ENCODE measurements around the gene TXNDC11.

The TXNDC11 gene

DNA sequence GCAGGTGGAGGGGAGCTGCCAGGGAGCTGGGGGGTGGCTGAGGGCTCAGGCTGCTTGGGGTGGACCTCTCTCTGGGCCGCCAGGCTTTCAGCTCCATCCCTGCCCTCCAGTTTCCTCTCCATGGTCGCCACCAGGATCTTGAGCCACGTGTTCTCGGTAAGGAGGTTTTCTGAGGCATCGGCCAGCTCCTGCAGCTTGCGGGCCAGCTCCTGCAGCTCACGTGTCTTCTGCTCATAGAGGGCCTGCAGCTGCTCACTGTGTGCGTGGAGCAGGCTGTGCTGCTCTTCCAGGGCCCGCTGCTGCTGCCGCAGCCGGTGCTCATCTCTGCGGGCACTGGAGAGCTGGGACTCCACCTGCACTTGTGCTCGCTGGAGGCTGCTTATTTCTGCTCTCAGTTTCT, 63.4 kb downstream of the TXNDC11 start:
- FAIRE-seq (no peak), DNase-seq (ENCODE audit: insufficient read length, low spot score) (no peak)
- TF ChIP-seq PAX5 (IDR thresholded peaks at IDR 0.05; ENCODE audit: insufficient read depth, low read length, severe bottlenecking) = no peak
- no peak for TF ChIP-seq POLR2A (IDR thresholded peaks at IDR 0.05; ENCODE audit: low read depth, low read length)
- TF ChIP-seq POU2F2 (IDR thresholded peaks at IDR 0.05; ENCODE audit: low read depth, low read length) = no peak
- no peak for TF ChIP-seq TAF1 (IDR thresholded peaks at IDR 0.05; ENCODE audit: low read depth, low read length)
- TF ChIP-seq POLR2AphosphoS5 (IDR thresholded peaks at IDR 0.05; ENCODE audit: low read depth, low read length) = no peak; the same call in 1 of the 2 replicates
- no peak for TF ChIP-seq SPI1 (IDR thresholded peaks at IDR 0.05; ENCODE audit: low read depth, low read length)

GRCh38 chr16:11677959-11678881, 64.4 kb downstream of the TXNDC11 start:
- FAIRE-seq = peak; percentile 52

GRCh38 chr16:11677451-11677951, 65.2 kb downstream of the TXNDC11 start:
- FAIRE-seq (no peak), DNase-seq (ENCODE audit: insufficient read length, low spot score) (no peak)
- TF ChIP-seq POLR2AphosphoS5 (IDR thresholded peaks at IDR 0.05; ENCODE audit: low read depth, low read length) (peak; percentile 15; the same call in 1 of the 2 replicates), SPI1 (IDR thresholded peaks at IDR 0.05; ENCODE audit: low read depth, low read length) (no peak)

More at GRCh38 chr16:11677959-11678881, 64.4 kb downstream of the TXNDC11 start:
- TF ChIP-seq POU2F2 (IDR thresholded peaks at IDR 0.05; ENCODE audit: low read depth, low read length) = 0 out of 2 replicates have a peak, but pooled peaks have one; percentile 22
- TF ChIP-seq SPI1 (IDR thresholded peaks at IDR 0.05; ENCODE audit: low read depth, low read length) = peak; percentile 81
- no peak for TF ChIP-seq PAX5 (IDR thresholded peaks at IDR 0.05; ENCODE audit: insufficient read depth, low read length, severe bottlenecking)
- 0 out of 2 replicates have a peak, but pooled peaks have one; percentile 32 for TF ChIP-seq POLR2A (IDR thresholded peaks at IDR 0.05; ENCODE audit: low read depth, low read length)
- TF ChIP-seq POLR2AphosphoS5 (IDR thresholded peaks at IDR 0.05; ENCODE audit: low read depth, low read length) = no peak
- TF ChIP-seq TAF1 (IDR thresholded peaks at IDR 0.05; ENCODE audit: low read depth, low read length) = no peak
- no peak for DNase-seq (ENCODE audit: insufficient read length, low spot score)

GRCh38 chr16:11676799-11677198, 65.9 kb downstream of the TXNDC11 start:
- DNase-seq (ENCODE audit: insufficient read length, low spot score) (no peak), FAIRE-seq (peak; percentile 71)
- TF ChIP-seq POU2F2 (IDR thresholded peaks at IDR 0.05; ENCODE audit: low read depth, low read length) = 0 out of 2 replicates have a peak, but pooled peaks have one; percentile 38
- TF ChIP-seq POLR2AphosphoS5 (IDR thresholded peaks at IDR 0.05; ENCODE audit: low read depth, low read length) = peak; percentile 5; the same call in 1 of the 2 replicates
- 0 out of 2 replicates have a peak, but pooled peaks have one; percentile 17 for TF ChIP-seq TAF1 (IDR thresholded peaks at IDR 0.05; ENCODE audit: low read depth, low read length)
- no peak for TF ChIP-seq SPI1 (IDR thresholded peaks at IDR 0.05; ENCODE audit: low read depth, low read length)
- no peak for TF ChIP-seq PAX5 (IDR thresholded peaks at IDR 0.05; ENCODE audit: insufficient read depth, low read length, severe bottlenecking)

GRCh38 chr16:11675561-11676511, 66.8 kb downstream of the TXNDC11 start:
- TF ChIP-seq POLR2AphosphoS5 (IDR thresholded peaks at IDR 0.05; ENCODE audit: low read depth, low read length) (no peak; the same call in 1 of the 2 replicates), POU2F2 (IDR thresholded peaks at IDR 0.05; ENCODE audit: low read depth, low read length) (no peak), PAX5 (IDR thresholded peaks at IDR 0.05; ENCODE audit: insufficient read depth, low read length, severe bottlenecking) (no peak)
- DNase-seq (ENCODE audit: insufficient read length, low spot score) (no peak), FAIRE-seq (no peak)

- no peak for DNase-seq (ENCODE audit: insufficient read length, low spot score)
- TF ChIP-seq POLR2A (IDR thresholded peaks at IDR 0.05; ENCODE audit: low read depth, low read length) = no peak
- TF ChIP-seq POLR2AphosphoS5 (IDR thresholded peaks at IDR 0.05; ENCODE audit: low read depth, low read length) = no peak
- TF ChIP-seq TAF1 (IDR thresholded peaks at IDR 0.05; ENCODE audit: low read depth, low read length) = no peak
- no peak for TF ChIP-seq SPI1 (IDR thresholded peaks at IDR 0.05; ENCODE audit: low read depth, low read length)
- TF ChIP-seq PAX5 (IDR thresholded peaks at IDR 0.05; ENCODE audit: insufficient read depth, low read length, severe bottlenecking) = no peak
- no peak for TF ChIP-seq POU2F2 (IDR thresholded peaks at IDR 0.05; ENCODE audit: low read depth, low read length)
- no peak for FAIRE-seq
Observed at GRCh38 chr16:11674818-11675560, 67.7 kb downstream of the TXNDC11 start.

GRCh38 chr16:11674001-11674817, 68.4 kb downstream of the TXNDC11 start:
- FAIRE-seq = peak; percentile 9
- no peak for DNase-seq (ENCODE audit: insufficient read length, low spot score)
- TF ChIP-seq POLR2AphosphoS5 (IDR thresholded peaks at IDR 0.05; ENCODE audit: low read depth, low read length) (peak; percentile 7; the same call in 1 of the 2 replicates), TAF1 (IDR thresholded peaks at IDR 0.05; ENCODE audit: low read depth, low read length) (no peak), POU2F2 (IDR thresholded peaks at IDR 0.05; ENCODE audit: low read depth, low read length) (no peak)

All from GM12891 (cell line).